ENCODE data around the gene PCP2.

The PCP2 gene

GRCh38 chr19:7611541-7612279 lies 21.8 kb downstream of the PCP2 start:
- ChIA-PET POLR2A (no interaction called here), CTCF (no interaction called here)
- no peaks in the 10 kb centered on the region for H3K27me3 ChIP-seq (replicated peaks in 2 of 5; ENCODE audit: control insufficient read depth in 4 of 5, insufficient read depth in 5 of 5, low read length in 4 of 5)
- H3K9me3 ChIP-seq (ENCODE audit: control extremely low read depth in 1 of 5, control insufficient read depth in 4 of 5, insufficient read depth in 2 of 5, low read depth in 1 of 5, low read length in 4 of 5), result no peaks in the 10 kb centered on the region
- no peak for DNase-seq
- no peak overlapping the region for H3K4me3 ChIP-seq (ENCODE audit: control insufficient read depth in 1 of 7, extremely low read depth in 1 of 7, insufficient read depth in 4 of 7, low read depth in 2 of 7, low read length in 6 of 7)
- H3K4me1 ChIP-seq (ENCODE audit: control extremely low read depth in 1 of 4, control insufficient read depth in 4 of 4, insufficient read depth in 4 of 4, low read length in 3 of 4), result no peaks in the 10 kb centered on the region
- no peaks in the 10 kb centered on the region for H3K36me3 ChIP-seq (ENCODE audit: control insufficient read depth in 4 of 4, insufficient read depth in 4 of 4, low read length in 3 of 4)
- 96% methylated on average over 41 of the region's 41 CpGs for WGBS (ENCODE audit: insufficient coverage)
- H3K27ac ChIP-seq (ENCODE audit: insufficient read depth in 1 of 2, low read depth in 1 of 2, low read length in 2 of 2, poor library complexity in 1 of 2, severe bottlenecking in 2 of 2), result no peak overlapping the region

- POLR2A ChIA-PET, result no interaction called here
- 95% methylated on average over 18 of the region's 31 CpGs for WGBS (ENCODE audit: insufficient coverage)
These were observed 22.9 kb downstream of the PCP2 start for GRCh38 chr19:7610491-7611240.

GRCh38 chr19:7607874-7608560 lies 25.5 kb downstream of the PCP2 start:
- no peak for DNase-seq
- Histone ChIP-seq H3K4me3 (ENCODE audit: control insufficient read depth in 1 of 7, extremely low read depth in 1 of 7, insufficient read depth in 4 of 7, low read depth in 2 of 7, low read length in 6 of 7) (no peak overlapping the region), H3K27me3 (replicated peaks in 2 of 5; ENCODE audit: control insufficient read depth in 4 of 5, insufficient read depth in 5 of 5, low read length in 4 of 5) (peaks cover 0 to 3% (median 0%) of the 10 kb centered on the region in 5 experiments), H3K4me1 (ENCODE audit: control extremely low read depth in 1 of 4, control insufficient read depth in 4 of 4, insufficient read depth in 4 of 4, low read length in 3 of 4) (no peaks in the 10 kb centered on the region), H3K27ac (ENCODE audit: insufficient read depth in 1 of 2, low read depth in 1 of 2, low read length in 2 of 2, poor library complexity in 1 of 2, severe bottlenecking in 2 of 2) (no peak overlapping the region), H3K36me3 (ENCODE audit: control insufficient read depth in 4 of 4, insufficient read depth in 4 of 4, low read length in 3 of 4) (no peaks in the 10 kb centered on the region), H3K9me3 (ENCODE audit: control extremely low read depth in 1 of 5, control insufficient read depth in 4 of 5, insufficient read depth in 2 of 5, low read depth in 1 of 5, low read length in 4 of 5) (no peaks in the 10 kb centered on the region)
- POLR2A ChIA-PET, result no interaction called here
- CTCF ChIA-PET, result no interaction called here
- over 99% methylated on average over 17 of the region's 25 CpGs for WGBS (ENCODE audit: insufficient coverage)

More at GRCh38 chr19:7610491-7611240, 22.9 kb downstream of the PCP2 start:
- Histone ChIP-seq H3K27ac (ENCODE audit: insufficient read depth in 1 of 2, low read depth in 1 of 2, low read length in 2 of 2, poor library complexity in 1 of 2, severe bottlenecking in 2 of 2) (no peak overlapping the region), H3K27me3 (replicated peaks in 2 of 5; ENCODE audit: control insufficient read depth in 4 of 5, insufficient read depth in 5 of 5, low read length in 4 of 5) (no peaks in the 10 kb centered on the region), H3K9me3 (ENCODE audit: control extremely low read depth in 1 of 5, control insufficient read depth in 4 of 5, insufficient read depth in 2 of 5, low read depth in 1 of 5, low read length in 4 of 5) (no peaks in the 10 kb centered on the region), H3K4me3 (ENCODE audit: control insufficient read depth in 1 of 7, extremely low read depth in 1 of 7, insufficient read depth in 4 of 7, low read depth in 2 of 7, low read length in 6 of 7) (no peak overlapping the region), H3K36me3 (ENCODE audit: control insufficient read depth in 4 of 4, insufficient read depth in 4 of 4, low read length in 3 of 4) (no peaks in the 10 kb centered on the region), H3K4me1 (ENCODE audit: control extremely low read depth in 1 of 4, control insufficient read depth in 4 of 4, insufficient read depth in 4 of 4, low read length in 3 of 4) (no peaks in the 10 kb centered on the region)
- CTCF ChIA-PET, result no interaction called here
- no peak for DNase-seq

- Histone ChIP-seq H3K27me3 (replicated peaks in 2 of 5; ENCODE audit: control insufficient read depth in 4 of 5, insufficient read depth in 5 of 5, low read length in 4 of 5) (peaks cover 0 to 3% (median 0%) of the 10 kb centered on the region in 5 experiments), H3K9me3 (ENCODE audit: control extremely low read depth in 1 of 5, control insufficient read depth in 4 of 5, insufficient read depth in 2 of 5, low read depth in 1 of 5, low read length in 4 of 5) (no peaks in the 10 kb centered on the region), H3K4me3 (ENCODE audit: control insufficient read depth in 1 of 7, extremely low read depth in 1 of 7, insufficient read depth in 4 of 7, low read depth in 2 of 7, low read length in 6 of 7) (no peak overlapping the region), H3K4me1 (ENCODE audit: control extremely low read depth in 1 of 4, control insufficient read depth in 4 of 4, insufficient read depth in 4 of 4, low read length in 3 of 4) (no peaks in the 10 kb centered on the region), H3K36me3 (ENCODE audit: control insufficient read depth in 4 of 4, insufficient read depth in 4 of 4, low read length in 3 of 4) (no peaks in the 10 kb centered on the region), H3K27ac (ENCODE audit: insufficient read depth in 1 of 2, low read depth in 1 of 2, low read length in 2 of 2, poor library complexity in 1 of 2, severe bottlenecking in 2 of 2) (no peak overlapping the region)
- DNase-seq, result no peak
- POLR2A ChIA-PET, result no interaction called here
- CTCF ChIA-PET, result interaction anchor here (0.5 kb wide), 1 partner anchor 403 kb away, joined by 4 read pairs; no protein-coding TSS in a partner anchor
- WGBS (ENCODE audit: insufficient coverage), result no CpG with 5 or more reads among the region's 10 CpGs
These were observed 26.2 kb downstream of the PCP2 start for GRCh38 chr19:7607212-7607873.

- CTCF ChIA-PET, result no interaction called here
- no peak overlapping the region for H3K27ac ChIP-seq (ENCODE audit: insufficient read depth in 1 of 2, low read depth in 1 of 2, low read length in 2 of 2, poor library complexity in 1 of 2, severe bottlenecking in 2 of 2)
- POLR2A ChIA-PET, result no interaction called here
- no peak overlapping the region for H3K4me3 ChIP-seq (ENCODE audit: control insufficient read depth in 1 of 7, extremely low read depth in 1 of 7, insufficient read depth in 4 of 7, low read depth in 2 of 7, low read length in 6 of 7)
- no peaks in the 10 kb centered on the region for H3K9me3 ChIP-seq (ENCODE audit: control extremely low read depth in 1 of 5, control insufficient read depth in 4 of 5, insufficient read depth in 2 of 5, low read depth in 1 of 5, low read length in 4 of 5)
- WGBS (ENCODE audit: insufficient coverage), result 97% methylated on average over 14 of the region's 17 CpGs
- no peaks in the 10 kb centered on the region for H3K4me1 ChIP-seq (ENCODE audit: control extremely low read depth in 1 of 4, control insufficient read depth in 4 of 4, insufficient read depth in 4 of 4, low read length in 3 of 4)
- DNase-seq, result no peak
- peaks cover 0 to 3% (median 0%) of the 10 kb centered on the region in 5 experiments for H3K27me3 ChIP-seq (replicated peaks in 2 of 5; ENCODE audit: control insufficient read depth in 4 of 5, insufficient read depth in 5 of 5, low read length in 4 of 5)
- no peaks in the 10 kb centered on the region for H3K36me3 ChIP-seq (ENCODE audit: control insufficient read depth in 4 of 4, insufficient read depth in 4 of 4, low read length in 3 of 4)
These were observed 27.2 kb downstream of the PCP2 start for GRCh38 chr19:7606289-7606688.

GRCh38 chr19:7605490-7606222 lies 27.9 kb downstream of the PCP2 start:
- Histone ChIP-seq H3K27ac (ENCODE audit: insufficient read depth in 1 of 2, low read depth in 1 of 2, low read length in 2 of 2, poor library complexity in 1 of 2, severe bottlenecking in 2 of 2) (no peak overlapping the region), H3K4me3 (ENCODE audit: control insufficient read depth in 1 of 7, extremely low read depth in 1 of 7, insufficient read depth in 4 of 7, low read depth in 2 of 7, low read length in 6 of 7) (no peak overlapping the region), H3K9me3 (ENCODE audit: control extremely low read depth in 1 of 5, control insufficient read depth in 4 of 5, insufficient read depth in 2 of 5, low read depth in 1 of 5, low read length in 4 of 5) (no peaks in the 10 kb centered on the region), H3K4me1 (ENCODE audit: control extremely low read depth in 1 of 4, control insufficient read depth in 4 of 4, insufficient read depth in 4 of 4, low read length in 3 of 4) (no peaks in the 10 kb centered on the region), H3K27me3 (replicated peaks in 2 of 5; ENCODE audit: control insufficient read depth in 4 of 5, insufficient read depth in 5 of 5, low read length in 4 of 5) (peaks cover 0 to 3% (median 0%) of the 10 kb centered on the region in 5 experiments), H3K36me3 (ENCODE audit: control insufficient read depth in 4 of 4, insufficient read depth in 4 of 4, low read length in 3 of 4) (no peaks in the 10 kb centered on the region)
- CTCF ChIA-PET, result no interaction called here
- peak; percentile 60 to 75 (median 74) for DNase-seq
- POLR2A ChIA-PET, result interaction anchor here (0.6 kb wide), 1 partner anchor 157 kb away, joined by 4 read pairs; no protein-coding TSS in a partner anchor
- WGBS (ENCODE audit: insufficient coverage), result 86% methylated on average over 6 of the region's 14 CpGs
